ENCODE data around the gene NACC2.

Gene NACC2

GRCh38 chr9:136124976-136125692 is 30.0 kb upstream of the NACC2 start:
- TF ChIP-seq ZFX (IDR thresholded peaks at IDR 0.05; ENCODE audit: borderline replicate concordance) (no peak), CTCF (IDR thresholded peaks at IDR 0.05) (no peak)
- no peak overlapping the region for H3K27ac ChIP-seq

GRCh38 chr9:136122425-136123383 is 27.6 kb upstream of the NACC2 start:
- TF ChIP-seq ZFX (IDR thresholded peaks at IDR 0.05; ENCODE audit: borderline replicate concordance) (no peak), CTCF (IDR thresholded peaks at IDR 0.05) (peak; percentile 97)
- no peak overlapping the region for H3K27ac ChIP-seq

GRCh38 chr9:136121801-136122200 is 26.7 kb upstream of the NACC2 start:
- H3K27ac ChIP-seq, result no peak overlapping the region
- TF ChIP-seq ZFX (IDR thresholded peaks at IDR 0.05; ENCODE audit: borderline replicate concordance), result no peak
- no peak for TF ChIP-seq CTCF (IDR thresholded peaks at IDR 0.05)

DNA sequence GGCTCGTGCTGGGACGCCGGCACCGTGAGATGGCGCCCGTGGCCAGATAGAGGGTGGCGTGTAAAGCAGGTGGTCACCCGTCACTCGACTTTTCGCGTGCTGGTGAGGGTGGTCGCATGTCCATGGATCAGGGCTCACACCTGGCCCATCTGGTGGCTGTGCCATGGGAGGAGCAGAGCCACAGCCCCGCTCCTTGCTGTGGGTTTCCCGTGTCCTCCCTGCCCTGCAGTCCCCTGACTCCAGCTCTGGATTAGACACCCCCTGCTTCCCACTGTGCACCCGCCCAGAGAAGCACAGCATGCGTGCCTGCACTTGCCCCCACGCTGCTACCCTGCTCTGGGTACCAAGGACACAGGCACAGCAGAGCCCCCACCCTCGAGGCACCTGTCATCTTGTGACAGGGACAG is 25.4 kb upstream of the NACC2 start:
- H3K27ac ChIP-seq, result peak overlapping the region; percentile 93
- no peak for TF ChIP-seq CTCF (IDR thresholded peaks at IDR 0.05)
- no peak for TF ChIP-seq ZFX (IDR thresholded peaks at IDR 0.05; ENCODE audit: borderline replicate concordance)

DNA sequence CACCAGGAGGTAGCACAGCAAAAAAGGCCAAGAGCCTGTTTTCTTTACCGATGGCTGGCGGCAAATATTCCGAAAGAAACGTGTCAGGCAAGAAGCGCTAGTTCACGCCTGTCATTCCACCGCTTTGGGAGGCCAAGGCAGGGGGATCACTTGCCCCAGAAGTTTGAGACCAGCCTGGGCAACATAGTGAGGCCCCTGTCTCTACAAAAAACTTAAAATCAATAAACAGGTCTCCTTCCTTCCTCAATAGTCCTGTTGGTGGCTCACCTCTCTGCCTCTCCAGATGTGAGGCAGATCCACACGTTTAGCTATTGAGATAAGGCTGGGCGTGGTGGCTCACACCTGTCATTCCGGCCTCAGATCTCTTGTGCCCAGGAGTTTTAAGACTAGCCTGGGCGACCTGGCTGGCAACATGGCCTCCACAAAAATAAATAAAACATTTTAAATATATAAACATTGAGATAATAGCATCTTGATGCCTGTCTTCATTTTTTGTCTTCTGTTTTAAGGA is 24.8 kb upstream of the NACC2 start:
- no peak for TF ChIP-seq CTCF (IDR thresholded peaks at IDR 0.05)
- no peak for TF ChIP-seq ZFX (IDR thresholded peaks at IDR 0.05; ENCODE audit: borderline replicate concordance)
- H3K27ac ChIP-seq, result peak overlapping the region; percentile 93

DNA sequence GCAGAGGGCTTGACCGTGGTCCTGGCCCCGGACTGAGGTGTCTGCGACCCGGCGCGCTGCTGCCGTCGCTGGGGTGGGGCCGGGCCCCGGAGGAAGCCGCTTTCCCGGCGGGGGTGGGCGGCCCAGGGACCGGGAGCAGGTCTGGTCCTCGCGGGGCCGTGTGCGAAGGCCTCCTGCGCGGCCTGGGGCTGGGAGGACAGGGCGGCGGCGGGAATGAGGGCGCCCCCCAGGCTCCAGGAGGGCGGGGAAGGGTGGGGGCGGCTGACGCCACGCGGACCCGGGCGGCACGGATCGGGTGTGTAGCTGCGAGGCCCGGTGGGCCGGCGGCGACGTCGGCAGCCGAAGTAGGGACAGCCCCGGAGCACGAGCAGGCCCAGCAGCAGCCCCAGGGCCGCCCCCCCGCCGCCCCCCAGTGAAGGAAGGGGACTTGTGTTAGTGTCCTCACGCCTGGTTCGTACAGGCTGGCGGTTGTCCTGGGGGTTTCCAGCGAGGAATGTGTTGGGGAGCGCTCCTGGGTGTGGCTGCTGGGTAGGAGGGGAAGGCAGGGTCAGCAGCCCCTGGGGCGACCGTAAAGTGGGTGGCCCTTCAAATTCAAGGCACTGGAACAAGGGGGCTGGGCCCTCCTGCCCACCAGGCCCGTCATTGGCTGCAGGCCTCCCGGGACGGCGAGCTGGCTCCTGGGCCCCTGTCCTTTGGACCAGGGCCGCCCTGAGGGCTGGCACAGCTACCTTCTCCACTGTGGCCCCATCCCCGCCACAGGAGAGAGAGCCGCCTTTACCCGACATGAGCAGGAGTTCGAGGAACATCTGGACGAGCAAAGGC is 24.2 kb upstream of the NACC2 start:
- peak overlapping the region; percentile 93 for H3K27ac ChIP-seq

More for the DNA sequence above, 24.2 kb upstream of the NACC2 start:
- TF ChIP-seq ZFX (IDR thresholded peaks at IDR 0.05; ENCODE audit: borderline replicate concordance), result no peak
- TF ChIP-seq CTCF (IDR thresholded peaks at IDR 0.05), result no peak

Measured in 22Rv1 (cell line).